ENCODE results near the gene ZFYVE21.

ZFYVE21 gene

DNA sequence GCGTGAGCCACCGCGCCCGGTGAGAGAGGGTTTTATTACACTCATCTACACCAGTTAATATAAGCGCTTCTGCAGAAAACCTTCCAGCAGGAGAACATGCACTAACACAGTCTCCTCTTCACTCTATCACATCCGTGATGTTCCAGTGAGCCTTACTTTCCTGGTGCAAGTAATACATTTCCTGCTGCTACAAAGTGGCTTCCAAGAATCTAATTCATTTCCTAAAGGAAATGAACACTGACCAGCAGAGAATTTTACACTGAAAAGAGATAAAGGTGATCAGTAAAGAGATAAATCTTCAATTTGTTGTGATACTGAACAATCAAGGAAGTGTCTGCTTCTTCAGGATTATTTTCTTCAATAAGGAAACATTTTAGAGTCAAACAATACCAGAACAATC, 39.5 kb downstream of the ZFYVE21 start:
- Histone ChIP-seq H3K27me3 (replicated peaks) (no peaks in the 10 kb centered on the region), H3K4me3 (ENCODE audit: low read depth, low read length) (no peak overlapping the region), H3K27ac (no peak overlapping the region), H3K36me3 (replicated peaks) (no peaks in the 10 kb centered on the region)
- no peak for DNase-seq
- TF ChIP-seq, protein P1, sequence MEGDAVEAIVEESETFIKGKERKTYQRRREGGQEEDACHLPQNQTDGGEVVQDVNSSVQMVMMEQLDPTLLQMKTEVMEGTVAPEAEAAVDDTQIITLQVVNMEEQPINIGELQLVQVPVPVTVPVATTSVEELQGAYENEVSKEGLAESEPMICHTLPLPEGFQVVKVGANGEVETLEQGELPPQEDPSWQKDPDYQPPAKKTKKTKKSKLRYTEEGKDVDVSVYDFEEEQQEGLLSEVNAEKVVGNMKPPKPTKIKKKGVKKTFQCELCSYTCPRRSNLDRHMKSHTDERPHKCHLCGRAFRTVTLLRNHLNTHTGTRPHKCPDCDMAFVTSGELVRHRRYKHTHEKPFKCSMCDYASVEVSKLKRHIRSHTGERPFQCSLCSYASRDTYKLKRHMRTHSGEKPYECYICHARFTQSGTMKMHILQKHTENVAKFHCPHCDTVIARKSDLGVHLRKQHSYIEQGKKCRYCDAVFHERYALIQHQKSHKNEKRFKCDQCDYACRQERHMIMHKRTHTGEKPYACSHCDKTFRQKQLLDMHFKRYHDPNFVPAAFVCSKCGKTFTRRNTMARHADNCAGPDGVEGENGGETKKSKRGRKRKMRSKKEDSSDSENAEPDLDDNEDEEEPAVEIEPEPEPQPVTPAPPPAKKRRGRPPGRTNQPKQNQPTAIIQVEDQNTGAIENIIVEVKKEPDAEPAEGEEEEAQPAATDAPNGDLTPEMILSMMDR (IDR thresholded peaks at IDR 0.05; ENCODE audit: low read depth, low read length, missing control alignments): no peak
- in situ Hi-C loops (cut with HindIII; ENCODE audit: low pct_ligation_motif_present, low sequenced_read_pairs): no loop called here

DNA sequence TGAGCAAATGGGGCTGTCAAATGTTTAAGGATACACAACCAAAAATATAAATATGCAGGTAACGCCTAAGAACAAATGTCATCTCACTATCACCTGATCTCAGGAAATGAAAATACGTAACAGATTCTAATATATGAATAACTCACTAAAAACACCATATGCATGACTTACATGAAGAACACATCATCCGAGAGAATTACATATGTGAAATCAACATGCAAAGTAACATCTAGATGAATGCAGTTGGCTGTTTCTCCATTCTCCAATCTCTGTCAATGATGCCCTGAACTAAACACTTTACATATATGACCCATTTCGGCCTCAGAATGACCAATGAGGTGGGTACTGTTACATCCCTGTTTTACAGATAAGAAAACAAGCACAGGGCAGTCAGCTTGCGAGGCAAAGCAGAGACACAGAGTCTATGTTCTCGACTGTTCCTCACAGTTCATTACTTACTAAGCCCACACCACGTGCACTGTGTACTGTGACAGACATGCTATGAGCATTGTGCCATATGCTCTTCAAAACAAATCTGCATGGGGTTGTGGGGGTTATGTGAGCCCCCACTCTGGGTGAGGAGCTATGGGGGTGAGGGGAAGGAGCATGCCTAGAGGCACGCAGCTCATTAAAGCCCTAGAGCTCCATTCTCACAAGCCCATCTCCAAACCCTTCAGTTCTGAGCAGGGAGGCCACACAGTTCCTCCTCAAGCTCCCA, 42.6 kb downstream of the ZFYVE21 start:
- no peaks in the 10 kb centered on the region for H3K27me3 ChIP-seq (replicated peaks)
- H3K4me3 ChIP-seq (ENCODE audit: low read depth, low read length): no peak overlapping the region
- no peak for DNase-seq
- no peak overlapping the region for H3K27ac ChIP-seq
- no peaks in the 10 kb centered on the region for H3K36me3 ChIP-seq (replicated peaks)
- TF ChIP-seq, protein P1 (IDR thresholded peaks at IDR 0.05; ENCODE audit: low read depth, low read length, missing control alignments): no peak
- in situ Hi-C loops (cut with HindIII; ENCODE audit: low pct_ligation_motif_present, low sequenced_read_pairs): no loop called here

DNA sequence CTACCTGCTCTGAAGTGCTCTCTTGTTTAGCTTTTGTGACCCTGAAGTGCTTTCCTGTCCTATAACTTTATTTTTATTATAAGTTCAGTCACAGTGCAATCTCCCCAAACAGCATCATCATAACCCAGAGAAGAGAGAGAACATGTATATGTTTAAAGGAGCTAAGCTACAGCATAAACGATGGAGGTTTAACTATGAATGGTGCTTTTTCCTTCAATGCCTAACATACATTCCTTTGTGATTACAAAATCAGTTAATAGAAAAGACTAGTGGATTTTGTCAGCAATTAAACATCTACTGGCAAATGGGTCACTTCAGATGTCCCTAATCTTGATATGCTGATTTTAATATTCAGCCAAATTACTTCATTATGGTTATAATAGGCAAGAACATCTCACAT, 46.4 kb downstream of the ZFYVE21 start:
- Histone ChIP-seq H3K27me3 (replicated peaks) (no peaks in the 10 kb centered on the region), H3K4me3 (ENCODE audit: low read depth, low read length) (no peak overlapping the region), H3K27ac (no peak overlapping the region), H3K36me3 (replicated peaks) (no peaks in the 10 kb centered on the region)
- DNase-seq: no peak
- TF ChIP-seq, protein P1 (IDR thresholded peaks at IDR 0.05; ENCODE audit: low read depth, low read length, missing control alignments): no peak
- in situ Hi-C loops (cut with HindIII; ENCODE audit: low pct_ligation_motif_present, low sequenced_read_pairs): no loop called here

DNA sequence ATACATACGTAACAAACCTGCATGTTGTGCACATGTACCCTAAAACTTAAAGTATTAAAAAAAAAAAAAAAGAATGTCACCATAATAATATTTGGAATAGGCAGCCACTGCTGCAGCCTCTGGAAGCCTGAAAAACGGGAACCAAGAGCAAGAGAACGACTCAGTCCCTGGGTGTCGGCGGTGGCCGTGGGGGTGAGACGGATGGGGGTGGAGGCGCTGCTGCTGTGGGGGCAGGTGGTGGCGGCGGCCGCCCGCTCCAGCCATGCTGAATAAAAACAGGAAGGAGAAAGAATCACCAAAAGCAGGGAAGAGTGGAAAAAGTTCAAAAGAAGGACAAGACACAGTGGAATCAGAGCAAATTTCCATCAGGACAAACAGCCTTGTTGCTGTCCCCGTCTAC, 46.9 kb downstream of the ZFYVE21 start:
- in situ Hi-C loops (cut with HindIII; ENCODE audit: low pct_ligation_motif_present, low sequenced_read_pairs): no loop called here
- Histone ChIP-seq H3K27me3 (replicated peaks) (no peaks in the 10 kb centered on the region), H3K4me3 (ENCODE audit: low read depth, low read length) (no peak overlapping the region), H3K36me3 (replicated peaks) (no peaks in the 10 kb centered on the region), H3K27ac (no peak overlapping the region)
- no peak for DNase-seq
- TF ChIP-seq, protein P1 (IDR thresholded peaks at IDR 0.05; ENCODE audit: low read depth, low read length, missing control alignments): no peak

DNA sequence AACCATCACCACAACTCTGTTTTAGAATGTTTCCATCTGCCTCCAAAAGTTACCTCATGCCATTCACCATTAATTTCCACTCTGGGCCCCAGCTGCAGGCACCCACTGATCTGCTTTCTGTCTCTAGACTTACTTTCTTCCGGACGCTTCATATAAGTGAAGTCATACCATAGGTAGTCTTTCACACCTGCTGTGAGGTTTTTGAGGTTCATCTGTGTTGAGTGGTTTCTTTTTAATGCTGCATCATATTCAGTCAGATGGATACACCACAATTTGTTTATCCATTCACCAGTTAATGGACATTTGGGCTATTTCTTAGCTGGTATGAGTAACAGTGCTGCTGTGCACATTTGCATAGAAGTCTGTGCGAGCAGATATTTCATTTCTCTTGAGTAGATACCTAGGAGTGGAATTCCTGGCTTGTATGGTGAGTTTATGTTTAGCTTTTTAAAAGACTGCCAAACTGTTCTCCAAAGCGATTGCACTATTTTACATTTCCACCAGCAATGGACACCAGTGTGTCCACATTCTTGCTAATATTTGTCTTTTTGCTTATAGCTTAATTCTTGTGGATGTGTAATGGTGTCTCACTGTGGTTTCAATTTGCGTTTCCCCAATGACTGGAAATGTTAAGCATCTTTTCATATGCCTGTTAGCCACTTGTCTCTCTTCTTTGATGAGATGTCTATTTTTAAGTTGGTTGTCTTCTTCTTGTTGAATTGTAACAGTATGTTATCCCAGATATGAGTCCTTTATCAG, 48.3 kb downstream of the ZFYVE21 start:
- no peaks in the 10 kb centered on the region for H3K36me3 ChIP-seq (replicated peaks)
- no peak overlapping the region for H3K27ac ChIP-seq
- no peak for DNase-seq
- H3K4me3 ChIP-seq (ENCODE audit: low read depth, low read length): no peak overlapping the region
- H3K27me3 ChIP-seq (replicated peaks): no peaks in the 10 kb centered on the region
- in situ Hi-C loops (cut with HindIII; ENCODE audit: low pct_ligation_motif_present, low sequenced_read_pairs): no loop called here
- TF ChIP-seq, protein P1 (IDR thresholded peaks at IDR 0.05; ENCODE audit: low read depth, low read length, missing control alignments): no peak

Measured in brain microvascular endothelial cell (primary cell).